ENCODE data around the gene OIT3. TPM values are rescaled to one million over a fixed set of nuclear protein-coding genes. Genes with fewer than 3 reads are reported as not detected.
"Not testable (repeated sequence)": the region's sequence is repeated elsewhere in the genome, so short reads cannot be mapped to it uniquely, and the experiment has no call there.

Gene OIT3
- total and polyA plus RNA-seq, 12 donors: 0.06 to 1.6 (median 0.34) TPM; not detected in 5

DNA sequence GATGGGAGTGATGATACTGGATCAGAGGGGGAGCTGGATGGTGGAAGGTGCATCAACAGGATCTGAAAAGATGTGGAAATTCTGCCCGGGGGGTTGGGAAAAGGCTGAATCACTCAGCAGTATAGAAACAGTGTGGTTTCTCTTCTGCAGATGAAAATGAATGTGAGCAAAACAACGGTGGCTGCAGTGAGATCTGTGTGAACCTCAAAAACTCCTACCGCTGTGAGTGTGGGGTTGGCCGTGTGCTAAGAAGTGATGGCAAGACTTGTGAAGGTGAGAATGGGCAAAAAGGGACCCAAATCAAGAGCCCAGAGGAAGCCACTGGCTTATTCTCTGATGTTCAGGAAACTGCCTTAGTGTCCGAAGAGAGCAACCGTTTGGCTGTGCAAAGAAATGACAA, 12.9 kb downstream of the OIT3 start:
- Histone ChIP-seq H3K27me3 (no peaks in the 10 kb centered on the region), H3K27ac (no peak overlapping the region), H3K36me3 (no peaks in the 10 kb centered on the region), H3K4me3 (no peak overlapping the region), H3K4me1 (no peaks in the 10 kb centered on the region), H3K9me3 (no peaks in the 10 kb centered on the region)
- DNase-seq (no peak), ATAC-seq (no peak)
- TF ChIP-seq, protein P1, sequence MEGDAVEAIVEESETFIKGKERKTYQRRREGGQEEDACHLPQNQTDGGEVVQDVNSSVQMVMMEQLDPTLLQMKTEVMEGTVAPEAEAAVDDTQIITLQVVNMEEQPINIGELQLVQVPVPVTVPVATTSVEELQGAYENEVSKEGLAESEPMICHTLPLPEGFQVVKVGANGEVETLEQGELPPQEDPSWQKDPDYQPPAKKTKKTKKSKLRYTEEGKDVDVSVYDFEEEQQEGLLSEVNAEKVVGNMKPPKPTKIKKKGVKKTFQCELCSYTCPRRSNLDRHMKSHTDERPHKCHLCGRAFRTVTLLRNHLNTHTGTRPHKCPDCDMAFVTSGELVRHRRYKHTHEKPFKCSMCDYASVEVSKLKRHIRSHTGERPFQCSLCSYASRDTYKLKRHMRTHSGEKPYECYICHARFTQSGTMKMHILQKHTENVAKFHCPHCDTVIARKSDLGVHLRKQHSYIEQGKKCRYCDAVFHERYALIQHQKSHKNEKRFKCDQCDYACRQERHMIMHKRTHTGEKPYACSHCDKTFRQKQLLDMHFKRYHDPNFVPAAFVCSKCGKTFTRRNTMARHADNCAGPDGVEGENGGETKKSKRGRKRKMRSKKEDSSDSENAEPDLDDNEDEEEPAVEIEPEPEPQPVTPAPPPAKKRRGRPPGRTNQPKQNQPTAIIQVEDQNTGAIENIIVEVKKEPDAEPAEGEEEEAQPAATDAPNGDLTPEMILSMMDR (IDR thresholded peaks at IDR 0.05): no peak
- intact Hi-C loops (cut with DNase I): no loop called here
- 90 to 94% methylated on average over 6 of the region's 6 CpGs for WGBS, 2 donors

DNA sequence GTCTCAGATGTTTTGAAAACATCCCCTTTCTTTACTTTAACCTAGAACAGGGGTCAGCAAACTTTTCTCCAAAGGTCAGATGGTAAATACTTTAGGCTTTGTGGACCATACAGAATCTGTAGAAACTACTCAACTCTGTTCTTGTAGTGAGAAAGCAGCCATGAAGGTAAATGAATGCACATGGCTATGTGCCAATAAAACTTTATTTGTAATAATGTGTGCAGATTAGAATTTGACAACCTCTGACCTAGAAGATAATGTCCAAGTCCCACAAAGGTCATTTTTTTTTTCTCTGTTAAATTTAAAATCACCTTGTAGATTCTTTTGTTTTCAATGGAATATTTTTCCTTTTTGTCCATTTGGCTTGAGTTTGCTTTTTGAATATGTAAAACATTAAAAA, 17.2 kb downstream of the OIT3 start:
- H3K4me1 ChIP-seq: no peaks in the 10 kb centered on the region
- no peak overlapping the region for H3K4me3 ChIP-seq
- no peaks in the 10 kb centered on the region for H3K27me3 ChIP-seq
- DNase-seq (no peak), ATAC-seq (no peak)
- TF ChIP-seq, protein P1 (IDR thresholded peaks at IDR 0.05): no peak
- H3K36me3 ChIP-seq: no peaks in the 10 kb centered on the region
- H3K27ac ChIP-seq: no peak overlapping the region
- H3K9me3 ChIP-seq: no peaks in the 10 kb centered on the region
- intact Hi-C loops (cut with DNase I): no loop called here

DNA sequence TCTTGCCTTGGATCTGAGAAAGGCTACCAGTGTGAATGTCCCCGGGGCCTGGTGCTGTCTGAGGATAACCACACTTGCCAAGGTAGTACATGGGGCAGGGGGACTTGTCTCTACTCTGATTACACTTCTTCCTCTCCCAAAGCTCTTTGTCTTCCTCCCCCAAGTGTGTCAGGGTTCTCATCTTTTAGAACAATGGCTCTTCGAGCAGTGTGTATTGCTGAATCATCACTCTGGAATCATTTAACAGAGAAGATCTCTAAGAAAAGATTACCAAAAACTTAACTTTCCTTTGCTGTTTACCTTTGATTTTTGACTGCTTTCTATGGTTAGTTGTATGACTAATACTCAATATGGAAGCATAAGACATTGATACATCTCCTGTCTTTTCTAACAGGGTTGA, 18.2 kb downstream of the OIT3 start:
- no peak for ATAC-seq
- Histone ChIP-seq H3K36me3 (no peaks in the 10 kb centered on the region), H3K4me3 (no peak overlapping the region), H3K9me3 (no peaks in the 10 kb centered on the region), H3K27ac (no peak overlapping the region), H3K27me3 (no peaks in the 10 kb centered on the region), H3K4me1 (no peaks in the 10 kb centered on the region)
- TF ChIP-seq, protein P1 (IDR thresholded peaks at IDR 0.05): no peak
- WGBS, 2 donors: 98 to 99% methylated on average over 2 of the region's 2 CpGs
- DNase-seq: no peak
- intact Hi-C loops (cut with DNase I): no loop called here

DNA sequence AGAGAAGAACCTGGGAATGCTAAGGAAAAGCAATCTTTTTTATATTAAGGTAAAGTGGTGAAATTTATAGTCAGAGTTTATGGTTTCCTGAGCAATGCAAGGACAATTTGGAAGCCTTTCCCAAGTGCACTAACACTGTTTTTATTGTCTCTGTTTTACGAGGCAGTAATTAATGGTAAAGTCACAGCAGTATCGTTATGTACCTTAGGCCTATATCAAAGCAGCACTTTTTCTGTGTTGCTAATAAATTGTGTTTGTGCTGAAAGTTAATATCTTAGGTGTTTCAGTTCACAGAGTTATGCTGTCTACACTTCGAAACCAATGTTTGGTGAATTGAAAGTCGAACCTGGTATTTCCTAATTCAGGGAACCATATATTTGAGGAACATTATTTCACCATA, 19.2 kb downstream of the OIT3 start:
- Histone ChIP-seq H3K4me3 (no peak overlapping the region), H3K4me1 (no peaks in the 10 kb centered on the region), H3K27me3 (no peaks in the 10 kb centered on the region), H3K36me3 (no peaks in the 10 kb centered on the region), H3K9me3 (no peaks in the 10 kb centered on the region), H3K27ac (no peak overlapping the region)
- TF ChIP-seq, protein P1 (IDR thresholded peaks at IDR 0.05): no peak
- whole genome bisulfite sequencing, 2 donors: 94 to 95% methylated on average over 4 of the region's 4 CpGs
- no peak for DNase-seq
- intact Hi-C loops (cut with DNase I): no loop called here
- ATAC-seq: no peak

DNA sequence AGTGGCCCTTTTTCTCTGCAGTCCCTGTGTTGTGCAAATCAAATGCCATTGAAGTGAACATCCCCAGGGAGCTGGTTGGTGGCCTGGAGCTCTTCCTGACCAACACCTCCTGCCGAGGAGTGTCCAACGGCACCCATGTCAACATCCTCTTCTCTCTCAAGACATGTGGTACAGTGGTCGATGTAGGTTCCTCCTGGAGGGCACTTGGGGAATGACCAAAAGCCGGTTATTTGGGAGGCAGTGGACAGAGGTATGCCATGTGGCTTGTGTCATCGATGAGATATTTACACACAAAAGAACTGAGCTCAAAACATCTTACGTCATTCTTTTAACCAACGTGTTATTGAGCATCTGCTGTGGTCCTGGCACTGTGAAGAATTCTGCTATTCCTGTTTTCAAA, 19.7 kb downstream of the OIT3 start:
- H3K9me3 ChIP-seq: peaks cover 0 to 2% (median 0%) of the 10 kb centered on the region in 11 donors
- H3K36me3 ChIP-seq: no peaks in the 10 kb centered on the region
- H3K4me3 ChIP-seq: no peak overlapping the region
- TF ChIP-seq, protein P1 (IDR thresholded peaks at IDR 0.05): no peak
- no peak overlapping the region for H3K27ac ChIP-seq
- WGBS, 2 donors: 85% methylated on average over 7 of the region's 7 CpGs
- DNase-seq (no peak), ATAC-seq (no peak)
- H3K27me3 ChIP-seq: no peaks in the 10 kb centered on the region
- H3K4me1 ChIP-seq: no peaks in the 10 kb centered on the region
- intact Hi-C loops (cut with DNase I): no loop called here

DNA sequence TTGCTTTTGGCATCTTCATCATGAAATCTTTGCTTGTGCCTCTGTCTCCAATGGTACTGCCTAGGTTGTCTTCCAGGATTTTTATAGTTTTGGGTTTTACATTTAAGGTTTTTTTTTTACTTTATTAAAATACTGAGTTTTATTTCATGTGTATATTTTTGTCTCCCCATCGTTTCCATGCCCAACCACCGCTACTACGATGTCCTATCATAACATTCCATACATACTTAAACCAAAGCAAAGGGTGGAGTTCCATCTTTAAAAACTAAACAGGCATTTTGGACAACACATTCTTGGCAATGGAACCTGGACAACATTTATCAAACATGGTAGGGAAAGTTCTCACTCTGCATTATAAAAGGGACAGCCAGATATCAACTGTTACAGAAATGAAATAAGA, 23.7 kb downstream of the OIT3 start:
- ATAC-seq; H3K27me3 ChIP-seq; H3K36me3 ChIP-seq; H3K4me1 ChIP-seq; H3K27ac ChIP-seq; H3K4me3 ChIP-seq; DNase-seq; intact Hi-C loops (cut with DNase I): not testable (repeated sequence)
- peaks cover 0 to 40% (median 12%) of the 10 kb centered on the region in 11 donors for H3K9me3 ChIP-seq
- WGBS, 2 donors: 35 to 38% methylated on average over 3 of the region's 3 CpGs

DNA sequence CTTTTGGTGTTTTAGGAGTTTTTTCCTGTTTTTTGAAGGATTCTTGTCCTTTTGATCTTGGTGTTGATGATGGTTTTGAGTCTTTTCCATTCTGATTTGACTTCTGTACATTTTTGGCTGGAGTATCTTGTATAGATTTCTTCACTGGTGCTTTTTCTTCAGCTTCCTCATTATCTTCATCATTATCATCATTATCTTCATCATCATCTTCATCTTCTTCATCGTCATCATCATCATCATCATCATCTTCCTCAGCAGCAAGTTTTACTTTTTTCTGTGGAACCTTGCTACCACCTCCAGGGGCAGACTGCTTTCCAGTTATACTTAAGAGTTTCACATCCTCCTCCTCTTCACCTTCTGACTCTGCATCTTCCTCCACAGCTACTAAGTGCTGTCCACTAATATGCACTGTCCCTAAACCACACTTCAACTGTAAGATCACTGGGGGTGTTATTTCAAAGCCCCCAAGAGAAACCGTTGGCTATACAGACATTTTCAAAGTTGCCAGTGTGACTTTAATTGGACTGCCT, 24.3 kb downstream of the OIT3 start:
- H3K4me3 ChIP-seq; H3K27ac ChIP-seq; intact Hi-C loops (cut with DNase I); H3K4me1 ChIP-seq; H3K36me3 ChIP-seq; H3K27me3 ChIP-seq; ATAC-seq; DNase-seq: not testable (repeated sequence)
- WGBS, 2 donors: 92% methylated on average over 2 of the region's 2 CpGs
- H3K9me3 ChIP-seq: peaks cover 0 to 45% (median 12%) of the 10 kb centered on the region in 11 donors
